Stimulated activated CD4-positive, alpha-beta T cell treated with anti-CD3 and anti-CD28 coated beads, Interleukin-1b, Interleukin-23, amount 100 ng/mL, for 4 hours (primary cell): Measurements from ENCODE around the gene SLX9.

ENCODE experiments used
- DNase-seq, 2 donors: peaks; one replicate each; pipeline ENCODE4 v3.0.0-alpha.2; 2020; ENCODE audit warnings: low read depth in 2 of 2

SLX9 gene

GRCh38 chr21:44930543-44930981 is 9.3 kb upstream of the SLX9 start:
- peak; percentile 45 to 61 for DNase-seq

GRCh38 chr21:44931137-44931500 is 8.7 kb upstream of the SLX9 start:
- no peak for DNase-seq

- no peak for DNase-seq
These were observed 8.1 kb upstream of the SLX9 start for GRCh38 chr21:44931501-44932407.

- peak; percentile 61 to 72 for DNase-seq
These were observed 7.2 kb upstream of the SLX9 start for GRCh38 chr21:44932408-44933181.

GRCh38 chr21:44933199-44933917 is 6.5 kb upstream of the SLX9 start:
- DNase-seq: no peak

GRCh38 chr21:44933918-44934260 is 5.9 kb upstream of the SLX9 start:
- DNase-seq: no peak

- no peak for DNase-seq
These were observed 5.6 kb upstream of the SLX9 start for GRCh38 chr21:44934276-44934675.

GRCh38 chr21:44934797-44935532 is 4.9 kb upstream of the SLX9 start:
- no peak for DNase-seq

GRCh38 chr21:44935533-44935927 is 4.3 kb upstream of the SLX9 start:
- no peak for DNase-seq

- no peak for DNase-seq
These were observed 877 bp upstream of the SLX9 start for GRCh38 chr21:44938772-44939531.

GRCh38 chr21:44940116-44940631 is 345 bp downstream of the SLX9 start:
- DNase-seq: no peak

- DNase-seq: no peak
These were observed 1.7 kb downstream of the SLX9 start for GRCh38 chr21:44941567-44941966.

GRCh38 chr21:44942566-44942965 is 2.7 kb downstream of the SLX9 start:
- DNase-seq: no peak

GRCh38 chr21:44943005-44943685 is 3.3 kb downstream of the SLX9 start:
- no peak for DNase-seq

GRCh38 chr21:44943686-44944550 is 4.1 kb downstream of the SLX9 start:
- DNase-seq: no peak

- DNase-seq: no peak
These were observed 4.8 kb downstream of the SLX9 start for GRCh38 chr21:44944596-44944995.

- no peak for DNase-seq
These were observed 6.6 kb downstream of the SLX9 start for GRCh38 chr21:44946254-44947041.
